ENCODE results near the gene MACROD1. TPM values are rescaled to one million over a fixed set of nuclear protein-coding genes. Genes with fewer than 3 reads are reported as not detected.

MACROD1 gene
- total RNA-seq, 4 donors from 2014 or later = 17.1 to 30.0 (median 29.3) TPM

- TF ChIP-seq, protein P1, sequence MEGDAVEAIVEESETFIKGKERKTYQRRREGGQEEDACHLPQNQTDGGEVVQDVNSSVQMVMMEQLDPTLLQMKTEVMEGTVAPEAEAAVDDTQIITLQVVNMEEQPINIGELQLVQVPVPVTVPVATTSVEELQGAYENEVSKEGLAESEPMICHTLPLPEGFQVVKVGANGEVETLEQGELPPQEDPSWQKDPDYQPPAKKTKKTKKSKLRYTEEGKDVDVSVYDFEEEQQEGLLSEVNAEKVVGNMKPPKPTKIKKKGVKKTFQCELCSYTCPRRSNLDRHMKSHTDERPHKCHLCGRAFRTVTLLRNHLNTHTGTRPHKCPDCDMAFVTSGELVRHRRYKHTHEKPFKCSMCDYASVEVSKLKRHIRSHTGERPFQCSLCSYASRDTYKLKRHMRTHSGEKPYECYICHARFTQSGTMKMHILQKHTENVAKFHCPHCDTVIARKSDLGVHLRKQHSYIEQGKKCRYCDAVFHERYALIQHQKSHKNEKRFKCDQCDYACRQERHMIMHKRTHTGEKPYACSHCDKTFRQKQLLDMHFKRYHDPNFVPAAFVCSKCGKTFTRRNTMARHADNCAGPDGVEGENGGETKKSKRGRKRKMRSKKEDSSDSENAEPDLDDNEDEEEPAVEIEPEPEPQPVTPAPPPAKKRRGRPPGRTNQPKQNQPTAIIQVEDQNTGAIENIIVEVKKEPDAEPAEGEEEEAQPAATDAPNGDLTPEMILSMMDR (IDR thresholded peaks at IDR 0.05) = no peak
- no peak for TF ChIP-seq POLR2A (IDR thresholded peaks at IDR 0.05)
- no peak overlapping the region for H3K27ac ChIP-seq
- no peaks in the 10 kb centered on the region for H3K4me1 ChIP-seq
- H3K4me3 ChIP-seq = no peak overlapping the region
- H3K9me3 ChIP-seq = no peaks in the 10 kb centered on the region
- no peak for DNase-seq
- H3K27me3 ChIP-seq = no peaks in the 10 kb centered on the region
- no peaks in the 10 kb centered on the region for H3K36me3 ChIP-seq
These were observed 148.0 kb downstream of the MACROD1 start for GRCh38 chr11:64017945-64018224.

DNA sequence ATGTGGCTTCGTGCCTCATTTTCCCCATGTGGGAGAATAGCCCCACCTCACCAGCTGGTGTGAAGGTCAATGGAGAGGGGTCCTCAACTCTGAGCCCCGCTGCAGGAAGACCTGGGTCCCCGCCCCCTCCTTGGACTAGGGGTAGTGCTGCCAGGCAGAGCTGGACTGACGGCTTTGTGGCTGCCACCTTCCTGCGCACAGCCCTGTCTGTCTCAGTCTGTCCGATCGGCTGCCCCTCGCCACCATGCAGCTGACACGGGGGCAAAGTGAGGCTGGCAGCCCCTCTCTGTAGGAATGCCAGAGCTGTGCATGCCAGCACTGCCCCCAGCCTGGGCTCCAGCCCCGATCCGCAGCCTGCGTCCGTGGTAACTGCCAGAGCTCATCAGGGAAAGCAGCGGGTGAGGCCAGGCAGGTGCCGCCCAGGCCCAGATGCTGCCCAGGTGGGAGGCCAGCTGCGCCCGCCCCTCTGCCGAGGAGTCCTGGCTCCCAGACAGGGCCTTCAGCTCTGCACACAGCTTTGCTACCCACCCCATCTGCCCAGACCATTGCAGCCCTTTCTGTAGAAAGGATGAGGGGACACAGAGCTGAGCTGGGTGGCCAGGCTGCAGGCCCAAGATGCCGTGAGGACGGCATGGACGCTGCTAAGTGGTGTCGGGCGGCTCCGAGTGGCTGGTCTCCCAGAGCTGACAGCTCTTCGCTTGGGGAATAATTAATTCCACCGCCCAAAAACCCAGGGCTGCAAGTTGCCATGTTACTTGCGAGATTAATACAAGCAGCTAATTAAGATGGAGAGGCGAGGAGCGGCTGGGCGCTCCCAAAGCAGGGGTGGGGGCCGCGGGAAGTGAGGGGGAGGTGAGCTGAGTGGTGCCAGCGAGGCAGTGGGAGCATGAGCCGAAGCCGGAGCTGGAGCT lies 149.7 kb downstream of the MACROD1 start:
- Histone ChIP-seq H3K9me3 (no peaks in the 10 kb centered on the region), H3K27me3 (no peaks in the 10 kb centered on the region), H3K4me1 (no peaks in the 10 kb centered on the region), H3K4me3 (no peak overlapping the region), H3K36me3 (no peaks in the 10 kb centered on the region), H3K27ac (no peak overlapping the region)
- TF ChIP-seq, protein P1 (IDR thresholded peaks at IDR 0.05) = no peak
- TF ChIP-seq POLR2A (IDR thresholded peaks at IDR 0.05) = no peak
- DNase-seq = no peak

GRCh38 chr11:64015510-64015909 lies 150.4 kb downstream of the MACROD1 start:
- H3K27ac ChIP-seq = no peak overlapping the region
- H3K36me3 ChIP-seq = no peaks in the 10 kb centered on the region
- H3K27me3 ChIP-seq = no peaks in the 10 kb centered on the region
- DNase-seq = no peak
- TF ChIP-seq POLR2A (IDR thresholded peaks at IDR 0.05) = no peak
- TF ChIP-seq, protein P1 (IDR thresholded peaks at IDR 0.05) = no peak
- H3K4me3 ChIP-seq = no peak overlapping the region
- H3K9me3 ChIP-seq = no peaks in the 10 kb centered on the region
- H3K4me1 ChIP-seq = no peaks in the 10 kb centered on the region

- DNase-seq = no peak
- TF ChIP-seq, protein P1 (IDR thresholded peaks at IDR 0.05) = no peak
- TF ChIP-seq POLR2A (IDR thresholded peaks at IDR 0.05) = no peak
- Histone ChIP-seq H3K36me3 (no peaks in the 10 kb centered on the region), H3K27me3 (no peaks in the 10 kb centered on the region), H3K4me1 (no peaks in the 10 kb centered on the region), H3K4me3 (no peak overlapping the region), H3K27ac (no peak overlapping the region), H3K9me3 (no peaks in the 10 kb centered on the region)
These were observed 151.6 kb downstream of the MACROD1 start for GRCh38 chr11:64014356-64014755.

DNA sequence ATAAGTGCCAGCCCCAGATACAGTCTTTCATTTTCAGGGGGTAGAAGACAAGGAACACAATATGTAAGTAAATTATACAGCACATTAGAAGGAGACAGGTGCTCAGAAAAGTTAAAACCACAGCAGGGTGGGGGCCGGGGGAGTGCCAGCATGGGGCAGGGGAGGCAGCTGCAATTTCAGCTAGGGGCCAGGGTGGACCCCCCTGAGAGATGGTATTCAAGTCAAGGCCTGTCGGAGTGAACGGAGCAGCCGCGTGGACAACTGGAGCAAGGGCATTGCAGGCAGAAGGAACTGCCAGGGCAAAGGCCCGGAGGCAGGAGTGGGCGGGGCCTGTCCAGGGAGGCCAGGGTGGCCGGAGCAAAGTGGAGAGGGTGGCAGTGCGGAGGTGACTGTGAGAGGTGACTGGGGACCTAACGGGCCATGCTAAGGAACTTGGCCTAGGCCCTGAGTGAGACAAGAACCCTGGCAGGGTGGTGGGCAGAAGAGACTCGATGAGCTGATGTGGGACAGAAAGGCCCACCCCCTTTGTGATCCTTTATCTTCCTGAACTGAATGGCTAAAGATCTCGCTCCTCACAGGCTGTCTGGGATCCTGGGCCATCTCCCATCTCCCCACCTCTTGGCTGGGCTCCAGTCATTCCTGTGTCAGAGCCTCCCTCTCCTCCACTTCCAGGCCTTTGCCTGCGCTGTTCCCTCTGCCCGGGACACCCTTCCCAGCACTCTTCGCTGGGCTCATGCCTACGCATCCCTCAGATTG lies 152.6 kb downstream of the MACROD1 start:
- Histone ChIP-seq H3K4me1 (peaks cover 0 to under 1% (median 0%) of the 10 kb centered on the region in 4 donors), H3K27ac (no peak overlapping the region), H3K36me3 (no peaks in the 10 kb centered on the region), H3K9me3 (no peaks in the 10 kb centered on the region), H3K4me3 (no peak overlapping the region), H3K27me3 (no peaks in the 10 kb centered on the region)
- no peak for DNase-seq
- TF ChIP-seq POLR2A (IDR thresholded peaks at IDR 0.05) = no peak
- TF ChIP-seq, protein P1 (IDR thresholded peaks at IDR 0.05) = no peak

Data from Peyer's patch (tissue), 4 donors.